HCT116 (cell line): ENCODE results near the gene CTBP2. TPM values are rescaled to one million over a fixed set of nuclear protein-coding genes. Genes with fewer than 3 reads are reported as not detected.

ENCODE experiments used
- ATAC-seq: fragments of 200-7000 bp; cut with Tn5 transposase; 2 replicates; pipeline ENCODE4 v1.9.1; 2020; ENCODE audit warnings: mild to moderate bottlenecking, moderate library complexity
- BruUV-seq: library from RNA; stranded (reverse); fragments of 400-500 nt; replicated peaks from 2 replicates; lab custom pipeline; 2021; lab: Mats Ljungman, UMichigan
- CTCF ChIA-PET: fragments of 300-600 bp; sonication (Branson Sonifier 250); formaldehyde crosslinking; loops from one replicate; lab custom pipeline; 2021; ENCODE audit warnings: antibody characterized with exemption; lab: Charles Lee
- POLR2A ChIA-PET: fragments of 300-600, 350-600 bp; sonication (Branson Sonifier 250); formaldehyde crosslinking; loops from one replicate; lab custom pipeline; 2021; ENCODE audit warnings: antibody characterized with exemption; lab: Charles Lee
- RAD21 ChIA-PET, 2 experiments: fragments of 300-600 bp; sonication (Branson Sonifier 250); formaldehyde crosslinking; loops; one replicate each; lab custom pipeline; 2023; ENCODE audit warnings: low total read pairs in 2 of 2; ENCODE audit not compliant: uncharacterized antibody in 2 of 2, unreplicated experiment in 2 of 2, low non-redundant PET in 1 of 2; lab: Charles Lee
- DNase-seq: peaks from one replicate; pipeline ENCODE4 v3.0.0-alpha.2; 2010; ENCODE audit warnings: low read depth, low spot score
- H2AFZ ChIP-seq: fragments of 200-600 bp; shearing (Covaris generic), sonication (generic); 2 replicates; pipeline ENCODE4 v1.6.1; 2017; ENCODE audit warnings: low read depth, mixed run types, mixed read lengths, antibody characterized with exemption, low read length; ENCODE audit not compliant: poor library complexity, severe bottlenecking
- H3K27ac ChIP-seq: 2 replicates; pipeline ENCODE4 v1.5.1; 2012; ENCODE audit warnings: low read depth, low read length
- H3K27me3 ChIP-seq: fragments of 200-600 bp; sonication (generic); 2 replicates; pipeline ENCODE4 v1.6.1; 2016; ENCODE audit warnings: mixed run types, low read length, mixed read lengths; ENCODE audit not compliant: insufficient read depth
- H3K36me3 ChIP-seq, 2 experiments: fragments of 200-500 bp in 1 of 2; fragments of 200-600 bp in 1 of 2; sonication (Bioruptor generic) in 1 of 2; sonication (generic) in 1 of 2; 2 replicates each; pipeline versions ENCODE4 v1.5.1 to v1.6.1; 2014 to 2016; ENCODE audit warnings: low read length in 2 of 2, inconsistent platforms in 1 of 2, mixed read lengths in 1 of 2, mixed run types in 1 of 2; ENCODE audit not compliant: insufficient read depth in 2 of 2, control insufficient read depth in 1 of 2
- H3K4me1 ChIP-seq, 2 experiments: fragments of 200-600 bp in 1 of 2; sonication (generic) in 1 of 2; 2 replicates each; pipeline versions ENCODE4 v1.5.1 to v1.6.1; 2012 to 2017; ENCODE audit warnings: low read length in 2 of 2, inconsistent platforms in 1 of 2, mild to moderate bottlenecking in 1 of 2, mixed read lengths in 1 of 2, mixed run types in 1 of 2, moderate library complexity in 1 of 2; ENCODE audit not compliant: insufficient read depth in 2 of 2, control insufficient read depth in 1 of 2
- H3K4me2 ChIP-seq: fragments of 200-600 bp; sonication (generic); 2 replicates; pipeline ENCODE4 v1.6.1; 2017; ENCODE audit warnings: mixed run types, low read length, mixed read lengths
- H3K4me3 ChIP-seq, 2 experiments: fragments of 200-600 bp in 1 of 2; sonication (generic) in 1 of 2; replicated peaks in 1 of 2; 2 replicates each; pipeline ENCODE4 v1.5.1; 2011 to 2016; ENCODE audit warnings: low read length in 2 of 2, control low read depth in 1 of 2, low read depth in 1 of 2, mild to moderate bottlenecking in 1 of 2, mixed read lengths in 1 of 2, mixed run types in 1 of 2
- H3K79me2 ChIP-seq: fragments of 200-600 bp; sonication (generic); 2 replicates; pipeline ENCODE4 v1.6.1; 2017; ENCODE audit warnings: mild to moderate bottlenecking, mixed run types, low read length, moderate library complexity, mixed read lengths; ENCODE audit not compliant: insufficient read depth
- H3K9ac ChIP-seq: fragments of 200-600 bp; sonication (generic); 2 replicates; pipeline ENCODE4 v1.6.1; 2016; ENCODE audit warnings: low read length, mixed read lengths
- H3K9me2 ChIP-seq: fragments of 200-600 bp; sonication (generic), shearing (Covaris generic); 2 replicates; pipeline ENCODE4 v1.6.1; 2017; ENCODE audit warnings: mixed run types, mild to moderate bottlenecking, moderate library complexity; ENCODE audit not compliant: insufficient read depth
- H3K9me3 ChIP-seq, 2 experiments: fragments of 200-500 bp in 1 of 2; fragments of 200-600 bp in 1 of 2; sonication (Bioruptor generic) in 1 of 2; sonication (generic) in 1 of 2; 2 replicates each; pipeline ENCODE4 v1.6.1; 2014 to 2017; ENCODE audit warnings: low read length in 2 of 2, mixed read lengths in 2 of 2, inconsistent platforms in 1 of 2, low read depth in 1 of 2, mild to moderate bottlenecking in 1 of 2, mixed run types in 1 of 2, moderate library complexity in 1 of 2; ENCODE audit not compliant: control insufficient read depth in 1 of 2, insufficient read depth in 1 of 2
- H4K20me1 ChIP-seq: fragments of 200-600 bp; sonication (generic), shearing (Covaris generic); 2 replicates; pipeline ENCODE4 v1.6.1; 2017; ENCODE audit warnings: mixed run types, mild to moderate bottlenecking, moderate library complexity; ENCODE audit not compliant: insufficient read depth
- CTCF ChIP-seq, 3 experiments: fragments of 200-600 bp in 1 of 3; sonication (generic) in 1 of 3; IDR thresholded peaks in 2 of 3; conservative IDR thresholded peaks in 1 of 3; 2 replicates each; pipeline ENCODE4 v1.5.1; 2012 to 2017; ENCODE audit warnings: low read depth in 2 of 3, low read length in 2 of 3, antibody characterized with exemption in 1 of 3, borderline replicate concordance in 1 of 3, control low read depth in 1 of 3, mild to moderate bottlenecking in 1 of 3, mixed read lengths in 1 of 3, mixed run types in 1 of 3, moderate library complexity in 1 of 3; ENCODE audit not compliant: insufficient read depth in 1 of 3
- EGR1 ChIP-seq: IDR thresholded peaks from 2 replicates; pipeline ENCODE4 v1.6.1; 2012; ENCODE audit warnings: low read depth
- EZH2 ChIP-seq: fragments of 200-600 bp; sonication (generic); IDR thresholded peaks from 2 replicates; pipeline ENCODE4 v1.6.1; 2017; ENCODE audit warnings: antibody characterized with exemption, mixed run types
- REST ChIP-seq: IDR thresholded peaks from 2 replicates; pipeline ENCODE4 v1.6.1; 2012; ENCODE audit warnings: low read depth
- SIN3A ChIP-seq: IDR thresholded peaks from 2 replicates; pipeline ENCODE4 v1.6.1; 2012; ENCODE audit warnings: low read depth
- TCF7L2 ChIP-seq: IDR thresholded peaks from 2 replicates; pipeline ENCODE4 v1.7.0; 2011; ENCODE audit warnings: borderline replicate concordance, inconsistent platforms; ENCODE audit not compliant: insufficient read depth, insufficient read length; ENCODE audit errors: extremely low read depth
- ZFX ChIP-seq: fragments of 450-650 bp; IDR thresholded peaks from 2 replicates; pipeline ENCODE4 v1.6.1; 2017
- ZNF274 ChIP-seq: fragments of 200-500 bp; sonication (Bioruptor generic); IDR thresholded peaks from 2 replicates; pipeline ENCODE4 v1.6.1; 2014; ENCODE audit warnings: mild to moderate bottlenecking, low read depth, low read length, inconsistent platforms
- intact Hi-C: fragments of 100-400 bp; cut with micrococcal nuclease; formaldehyde crosslinking; loops from 2 replicates; pipeline ENCODE4 v1.10.0; 2022
- total RNA-seq: library from RNA; stranded (reverse); gene quantifications from one replicate; pipeline ENCODE4 v1.2.1, GENCODE V29; 2021; ENCODE audit not compliant: unreplicated experiment

CTBP2 gene
- total RNA-seq, 1 experiment from 2014 or later = 144 TPM

DNA sequence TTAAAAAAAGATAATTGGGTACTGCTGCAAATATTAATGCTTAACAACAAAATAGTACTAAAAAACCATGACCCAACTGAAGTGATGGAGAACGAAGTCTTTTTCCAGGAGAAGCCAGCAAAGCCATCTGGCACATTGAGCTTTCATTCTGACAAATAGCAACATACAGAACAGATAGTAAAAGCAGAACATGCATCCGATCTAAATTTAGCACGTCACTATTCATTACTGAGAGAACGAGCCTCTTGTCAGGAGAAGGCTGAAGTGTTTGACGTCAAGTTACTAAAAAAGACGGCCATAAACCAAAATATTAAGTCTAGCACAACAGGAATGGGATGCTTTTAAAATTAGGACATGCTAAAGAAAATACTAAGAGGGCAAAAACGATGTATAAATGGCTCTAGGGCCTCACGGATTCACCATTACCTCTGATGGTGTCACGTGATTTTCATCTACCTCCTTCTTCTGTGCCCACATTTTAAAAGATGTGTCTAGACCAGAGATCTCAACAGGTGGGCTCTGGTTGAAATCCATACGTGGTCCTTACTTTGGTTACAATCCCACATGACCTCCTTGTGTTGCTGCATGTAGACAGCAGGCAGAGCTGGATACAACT lies 52.3 kb downstream of the CTBP2 start:
- ATAC-seq (no peak), DNase-seq (no peak)
- H3K27me3 ChIP-seq = no peaks in the 10 kb centered on the region
- peaks cover 17% of the 10 kb centered on the region; the same call in 1 of the 2 replicates for H4K20me1 ChIP-seq
- intact Hi-C loops = no loop called here
- H3K4me1 ChIP-seq = peaks cover 5 to 6% of the 10 kb centered on the region in 2 experiments; a peak in 2 of 4 replicates
- H3K36me3 ChIP-seq = peaks cover 2 to 29% of the 10 kb centered on the region in 2 experiments
- no peaks in the 10 kb centered on the region for H3K9me2 ChIP-seq
- RAD21 ChIA-PET = no interaction called here
- H3K9ac ChIP-seq = no peak overlapping the region
- BruUV-seq = no TSS peak
- POLR2A ChIA-PET = no interaction called here
- H2AFZ ChIP-seq = no peak overlapping the region
- no peak overlapping the region for H3K4me2 ChIP-seq
- CTCF ChIA-PET = no interaction called here
- H3K79me2 ChIP-seq = peaks cover 94% of the 10 kb centered on the region
- H3K27ac ChIP-seq = no peak overlapping the region
- TF ChIP-seq SIN3A (no peak), EZH2 (no peak), CTCF (IDR thresholded peaks at IDR 0.05 in 2 of 3, conservative IDR thresholded peaks at IDR 0.05 in 1 of 3; ENCODE audit: borderline replicate concordance in 1 of 3, insufficient read depth in 1 of 3, low read depth in 2 of 3, low read length in 2 of 3) (no peak), ZNF274 (no peak), ZFX (no peak), TCF7L2 (no peak), REST (no peak), EGR1 (no peak)
- H3K9me3 ChIP-seq = no peaks in the 10 kb centered on the region
- no peak overlapping the region for H3K4me3 ChIP-seq
